Limb (tissue), 2 donors: ENCODE measurements around the gene SEMA3F.

Experiments used
- DNase-seq, 2 donors: peaks; one replicate each; pipeline ENCODE4 v3.0.0-alpha.2; 2016; ENCODE audit errors: extremely low spot score in 2 of 2

Gene SEMA3F

DNA sequence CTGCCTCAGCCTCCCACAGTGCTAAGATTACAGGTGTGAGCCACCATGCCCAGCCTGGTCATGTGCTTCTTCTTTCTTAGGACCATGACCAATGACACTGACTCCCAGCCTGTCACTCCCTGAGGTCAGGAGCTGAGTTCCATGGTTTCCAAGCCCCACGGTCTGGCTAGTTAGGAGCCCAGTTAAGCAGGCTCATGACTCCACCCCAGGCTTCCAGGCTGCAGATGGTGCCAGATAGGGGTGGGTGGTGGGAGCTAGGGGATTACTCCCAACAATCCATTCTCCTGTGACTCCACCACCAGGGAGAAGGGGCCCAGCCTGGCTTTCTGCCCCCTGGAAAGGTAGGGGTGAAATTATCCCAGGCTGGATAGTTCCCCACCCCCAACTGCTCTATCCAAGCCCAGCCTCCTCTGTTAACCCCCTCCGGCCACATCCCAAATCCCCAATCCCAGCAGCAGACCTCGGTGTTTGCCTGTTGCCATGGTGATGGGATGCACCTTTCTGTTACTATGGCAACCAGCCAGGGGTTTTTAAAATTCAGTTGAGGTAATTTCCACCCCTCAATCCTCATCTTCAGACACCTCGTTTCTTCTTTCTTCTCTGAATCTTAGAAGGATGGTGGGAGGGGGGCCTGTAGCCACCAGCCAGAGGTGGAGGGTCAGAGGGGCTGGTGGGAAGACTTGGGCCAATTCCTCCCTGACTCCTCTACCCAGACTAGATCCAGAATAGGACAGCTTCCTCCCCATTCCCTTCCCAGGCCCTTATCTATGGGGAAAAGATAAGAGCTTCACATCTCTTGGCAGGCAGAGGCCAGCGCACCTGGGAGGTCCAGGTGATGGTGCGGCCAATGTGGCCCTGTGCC, 22.5 kb upstream of the SEMA3F start:
- DNase-seq, result peak; percentile 17 to 60

DNA sequence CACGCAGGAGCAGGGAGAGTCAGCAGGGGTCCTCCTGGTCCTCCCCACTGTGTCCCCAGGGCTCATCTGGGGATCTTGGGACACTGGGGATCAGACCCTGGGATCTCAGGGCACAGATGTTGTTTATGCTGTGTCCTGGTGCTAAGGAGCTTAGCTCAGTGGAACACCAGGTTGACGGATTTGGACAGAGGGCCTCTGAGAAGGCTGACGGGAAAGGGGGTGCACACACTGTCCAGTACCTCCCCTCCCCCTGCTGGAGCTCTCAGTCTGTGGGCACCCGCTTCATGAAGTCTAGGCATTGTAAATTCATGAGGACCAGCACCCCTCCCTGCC, 21.9 kb upstream of the SEMA3F start:
- DNase-seq, result peak in 1 of 2 donors; percentile 25

DNA sequence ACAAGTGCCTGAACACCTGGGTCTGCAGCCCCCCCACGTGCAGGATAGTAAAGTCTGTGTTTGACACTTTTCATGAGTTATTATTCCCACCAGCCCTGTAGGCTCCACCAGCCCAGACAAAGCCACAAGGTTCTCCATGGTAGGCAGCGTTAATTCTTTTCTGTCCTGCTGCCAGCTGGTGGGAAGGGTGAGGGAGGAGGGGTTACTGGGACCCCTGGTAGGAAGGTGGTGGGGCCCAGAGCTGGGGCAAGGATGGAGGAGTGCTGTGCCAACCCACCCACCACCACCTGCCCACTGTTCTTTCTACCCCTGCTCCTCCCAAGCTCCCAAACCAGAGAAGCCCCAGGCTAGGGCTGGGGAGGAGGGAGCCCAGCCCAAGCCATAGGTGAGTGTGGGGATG, 20.8 kb upstream of the SEMA3F start:
- peak in 1 of 2 donors; percentile 31 for DNase-seq

DNA sequence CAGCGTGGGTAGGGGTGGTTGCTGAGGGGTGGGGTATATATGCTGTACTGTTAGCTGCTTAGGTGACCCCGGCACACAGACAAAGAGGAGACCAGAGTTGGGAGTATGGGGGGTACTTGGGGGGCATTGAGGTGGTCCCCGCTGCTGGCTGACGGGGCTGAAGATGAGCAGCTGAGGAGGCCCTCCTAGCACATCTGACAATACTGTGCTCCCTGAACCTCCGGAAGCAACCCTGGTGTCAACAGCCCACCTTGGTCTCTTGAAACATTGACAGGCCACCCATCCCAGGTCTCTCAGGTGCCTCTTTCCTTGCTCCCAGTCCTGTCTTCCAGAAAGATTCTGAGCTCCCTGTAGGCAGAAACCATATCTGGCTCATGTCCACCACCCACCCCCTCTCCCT, 19.2 kb upstream of the SEMA3F start:
- no peak for DNase-seq

DNA sequence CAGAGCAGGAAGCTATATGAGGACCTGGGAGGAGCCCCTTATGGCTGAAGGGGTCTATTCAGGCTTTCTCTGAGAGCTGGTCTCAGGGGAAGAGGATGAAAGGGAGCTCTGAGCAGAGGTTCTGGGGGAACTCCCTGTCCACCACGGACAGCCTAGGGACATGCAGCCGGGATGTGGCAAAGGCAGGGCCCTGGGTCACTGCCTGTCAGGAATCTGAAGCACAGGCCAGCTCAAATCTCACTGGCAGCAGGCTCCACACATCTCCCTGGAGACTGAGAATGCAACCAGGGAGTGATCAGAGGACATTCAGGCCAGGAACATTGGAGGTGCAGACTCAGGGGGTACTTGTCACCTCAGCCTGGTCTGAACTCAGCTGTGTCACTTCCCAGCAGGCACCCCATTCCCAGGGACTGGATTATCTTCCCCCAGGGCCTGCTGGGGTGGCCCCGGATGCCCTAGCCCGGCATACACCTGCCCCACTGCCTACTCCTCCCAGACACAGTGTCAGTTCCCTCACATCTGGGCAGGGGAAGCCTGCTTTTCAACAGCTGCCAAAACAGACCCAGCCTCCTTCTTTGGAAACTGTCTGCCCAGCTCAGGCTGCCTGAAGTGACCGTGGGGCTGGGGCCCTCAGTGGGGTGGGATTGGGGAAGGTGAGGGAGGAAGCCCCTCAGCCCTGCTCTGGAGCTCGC, 18.3 kb upstream of the SEMA3F start:
- no peak for DNase-seq

DNA sequence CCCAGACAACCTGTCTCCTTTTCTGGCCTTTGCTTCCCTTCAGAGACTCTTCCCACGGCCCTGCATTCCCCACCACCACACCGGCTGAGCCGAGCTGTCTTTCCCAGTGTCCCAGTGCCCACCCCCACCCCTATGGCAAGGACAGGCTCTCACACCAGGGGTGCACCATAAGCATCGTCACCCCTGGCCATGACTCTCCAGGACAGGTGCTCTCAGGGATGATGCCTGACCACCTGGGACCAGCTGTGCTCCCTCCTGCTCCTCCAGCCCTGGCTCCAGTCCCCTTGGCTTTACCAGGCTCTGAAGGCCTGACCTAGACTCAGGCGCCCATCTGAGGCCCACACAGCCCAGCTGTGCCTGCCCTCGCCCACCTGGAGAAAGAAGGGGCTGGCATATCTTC, 17.6 kb upstream of the SEMA3F start:
- DNase-seq, result no peak

DNA sequence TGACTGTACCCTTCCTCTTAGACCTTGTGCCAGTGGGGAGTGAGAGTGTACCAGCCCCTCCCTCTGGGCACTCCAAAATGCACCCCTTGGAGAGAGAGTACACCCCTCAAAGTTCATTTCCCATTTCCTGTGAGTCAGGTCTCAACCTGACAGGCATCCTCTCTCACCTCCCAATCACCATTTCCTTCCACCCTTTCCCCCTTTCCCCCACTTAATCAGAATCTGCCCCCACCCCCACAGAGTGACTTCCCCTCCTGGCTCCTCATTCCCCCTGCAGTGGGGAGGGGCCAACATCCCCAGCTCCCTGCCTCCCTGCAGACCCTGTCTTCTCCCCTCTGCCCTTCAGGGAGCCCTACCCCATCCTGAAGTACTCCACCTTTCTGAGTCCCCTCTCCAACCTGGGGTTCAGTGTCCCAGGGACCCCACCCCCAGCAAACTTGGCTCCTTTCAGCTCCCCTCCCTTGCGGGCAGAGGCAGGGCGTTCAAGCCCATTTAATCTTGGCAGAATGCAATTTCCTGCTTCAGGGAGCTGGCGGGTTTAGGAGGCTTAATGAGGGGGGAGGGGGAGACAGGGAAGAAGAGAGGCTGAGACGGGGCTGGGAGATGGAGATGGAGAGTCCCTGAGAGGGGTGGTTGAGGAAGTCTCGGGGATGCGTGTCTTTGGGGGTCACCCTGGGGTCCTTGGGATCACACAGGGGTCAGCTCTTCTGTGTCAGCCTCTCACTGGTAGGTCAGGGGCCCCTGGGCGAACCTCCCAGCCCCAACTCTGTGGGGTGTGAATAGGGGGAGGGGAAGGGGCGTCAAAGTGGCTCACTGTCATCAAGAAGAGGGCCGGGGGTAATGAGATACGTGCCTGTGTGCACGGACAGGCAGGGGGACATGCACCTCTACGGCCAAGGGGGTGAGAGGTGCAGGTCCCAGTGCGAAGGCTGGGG, 16.6 kb upstream of the SEMA3F start:
- DNase-seq, result peak in 1 of 2 donors; percentile 55

DNA sequence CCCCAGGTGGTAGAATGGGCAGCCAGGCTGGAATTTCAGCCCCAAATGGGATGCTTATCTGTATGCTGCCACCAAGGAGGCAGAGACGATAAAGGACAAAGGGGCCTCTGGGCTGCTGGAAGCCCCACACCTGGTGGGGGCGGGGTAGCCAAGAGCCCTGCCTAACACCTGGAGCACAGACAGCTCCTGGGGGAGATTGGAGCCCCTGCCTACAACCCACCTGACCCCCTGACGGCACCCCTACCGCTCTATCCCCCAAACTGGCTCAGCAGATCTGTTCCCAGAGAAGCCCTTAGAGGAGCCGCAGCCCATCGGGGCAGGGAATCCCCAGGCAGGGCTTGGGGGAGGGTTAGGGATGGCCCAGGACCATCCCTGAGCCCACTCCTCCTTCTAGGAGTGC, 15.8 kb upstream of the SEMA3F start:
- no peak for DNase-seq

DNA sequence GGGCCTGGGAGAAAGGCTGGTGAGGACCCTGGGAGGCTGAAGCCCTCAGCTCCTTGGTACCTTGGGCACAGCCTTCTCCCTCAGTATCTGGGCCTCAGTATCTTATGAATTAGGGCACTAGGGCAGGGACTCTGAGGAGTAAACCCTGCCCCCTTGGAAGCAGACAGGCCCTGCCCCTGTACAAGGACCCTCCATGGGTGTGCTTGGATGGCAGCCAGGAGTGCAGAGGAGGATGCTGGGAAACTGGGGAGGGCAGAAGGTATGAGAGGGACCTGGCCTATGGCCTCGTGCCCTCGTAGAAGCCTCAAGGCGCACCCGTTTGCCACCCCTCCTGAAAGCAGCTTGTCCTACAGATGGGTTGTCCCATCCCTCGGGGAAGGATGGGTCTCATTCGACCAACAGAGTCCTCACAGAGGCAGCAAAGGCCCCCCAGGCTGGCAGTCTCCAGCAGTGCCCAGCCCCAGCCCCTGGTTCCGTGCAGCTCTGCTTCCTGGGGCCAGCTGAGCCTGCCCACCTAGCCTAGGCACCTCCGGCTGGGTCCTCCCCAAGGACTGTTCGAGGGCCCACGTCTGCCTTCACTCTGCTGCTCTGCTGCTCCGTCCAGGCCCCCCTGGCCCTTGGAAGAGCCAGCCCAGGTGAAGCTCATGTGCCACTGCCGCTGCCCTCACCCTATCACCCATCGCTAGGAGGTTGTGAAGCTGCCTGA, 15.3 kb upstream of the SEMA3F start:
- DNase-seq, result no peak

DNA sequence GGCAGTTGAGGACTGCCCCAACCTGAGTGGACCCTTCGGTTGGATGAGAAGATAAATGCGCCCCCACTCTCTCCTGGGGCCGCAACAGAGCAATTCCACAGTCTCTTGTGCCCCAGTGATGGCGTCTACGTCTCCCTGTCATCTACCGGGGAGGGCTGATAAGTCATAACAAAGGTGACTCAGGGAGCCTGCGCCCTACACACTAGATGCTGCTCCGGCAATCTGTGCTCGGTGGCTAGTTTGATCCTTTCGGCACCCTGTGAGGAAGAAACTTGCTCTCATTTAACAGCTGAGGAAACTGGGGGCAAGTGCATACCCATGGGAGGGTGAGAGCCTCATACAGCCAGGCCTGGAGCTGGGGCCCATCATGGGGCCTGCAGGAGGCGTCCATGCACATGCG, 14.1 kb upstream of the SEMA3F start:
- no peak for DNase-seq

DNA sequence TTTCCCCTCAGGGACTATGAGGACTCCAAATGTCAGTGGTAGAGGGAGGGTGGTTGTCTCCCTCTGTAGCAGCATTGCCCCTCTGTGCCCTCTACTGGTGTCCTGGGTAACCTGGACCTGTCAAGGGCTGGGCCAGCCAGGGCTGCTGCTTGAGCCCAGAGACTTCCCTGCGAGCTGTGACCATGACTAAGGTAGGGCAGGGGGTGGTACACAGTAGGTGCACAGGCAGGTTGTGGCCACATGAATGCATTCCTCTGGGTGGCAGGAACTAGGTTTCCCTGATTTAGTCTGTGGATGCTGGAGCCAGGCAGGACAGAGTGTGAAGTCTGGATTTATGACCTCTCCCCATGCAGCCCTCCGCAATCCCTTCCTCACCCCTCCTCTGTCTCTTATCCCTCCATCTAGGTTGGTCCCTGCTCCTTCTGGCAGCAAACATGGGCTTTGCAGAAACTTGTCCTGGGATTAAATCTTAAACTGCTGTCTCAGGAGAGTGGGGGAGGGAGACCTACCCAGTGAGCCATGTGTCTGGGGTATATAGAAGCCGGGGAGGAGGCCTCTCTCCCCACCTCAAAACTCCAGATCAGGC, 8.7 kb upstream of the SEMA3F start:
- no peak for DNase-seq

DNA sequence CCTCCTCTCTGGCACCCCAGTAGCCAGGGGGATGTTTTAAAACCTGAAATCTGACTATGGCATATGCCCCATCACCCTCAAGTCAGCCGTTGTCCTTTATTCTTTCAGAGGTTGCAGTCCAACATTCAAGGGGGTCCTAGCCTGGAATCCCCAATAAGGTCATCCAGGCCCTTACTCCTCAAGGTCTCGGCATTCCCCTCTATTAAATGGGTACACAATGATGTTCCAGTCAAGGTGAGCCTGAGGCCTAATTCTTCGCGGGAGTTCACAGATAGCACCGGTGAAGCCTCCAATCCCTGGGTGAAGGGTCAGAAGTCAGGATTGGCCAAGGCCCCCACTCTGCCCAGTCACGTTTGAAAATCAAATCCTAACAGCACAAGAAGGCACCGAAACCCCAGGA, 8.1 kb upstream of the SEMA3F start:
- DNase-seq, result no peak

DNA sequence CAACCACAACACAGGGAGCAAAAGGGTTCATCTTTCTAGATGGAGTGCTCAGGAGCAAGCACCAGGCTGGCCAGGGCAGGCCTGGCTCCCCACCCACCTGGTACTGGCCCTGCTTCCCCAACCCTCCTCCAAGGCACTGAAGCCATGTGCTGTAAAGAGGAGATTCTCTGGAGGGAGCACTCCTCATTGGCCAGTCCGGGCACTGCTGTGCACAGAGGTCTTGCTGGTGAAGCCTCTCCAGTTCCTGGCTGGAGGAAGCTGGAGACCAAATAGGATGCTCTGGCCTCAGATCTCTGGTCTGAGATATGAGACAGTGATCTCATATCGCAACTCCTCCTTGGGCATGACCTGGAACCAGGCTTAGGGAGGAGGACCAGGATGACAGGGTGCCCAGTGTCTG, 7.7 kb upstream of the SEMA3F start:
- DNase-seq, result no peak

DNA sequence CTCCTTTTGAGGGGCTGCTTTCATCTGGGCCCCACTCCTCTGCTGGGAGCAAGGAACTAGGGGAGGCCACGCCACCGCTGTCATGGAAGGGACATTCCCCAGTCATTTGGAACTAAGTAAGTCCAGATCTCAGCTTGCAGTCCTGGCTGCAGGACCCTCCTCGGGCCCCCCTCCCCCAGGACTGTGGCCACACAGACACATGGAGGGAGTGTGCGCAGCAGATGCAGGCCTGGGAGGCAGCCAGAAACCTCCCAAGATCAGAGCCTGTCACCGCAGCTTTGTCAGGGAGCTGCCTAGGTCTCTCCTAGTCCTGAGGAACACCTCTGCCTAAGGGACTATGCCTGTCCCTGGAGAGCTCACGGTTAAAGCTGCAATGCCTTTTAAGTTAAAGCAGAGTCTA, 7.3 kb upstream of the SEMA3F start:
- DNase-seq, result peak; percentile 11 to 73

DNA sequence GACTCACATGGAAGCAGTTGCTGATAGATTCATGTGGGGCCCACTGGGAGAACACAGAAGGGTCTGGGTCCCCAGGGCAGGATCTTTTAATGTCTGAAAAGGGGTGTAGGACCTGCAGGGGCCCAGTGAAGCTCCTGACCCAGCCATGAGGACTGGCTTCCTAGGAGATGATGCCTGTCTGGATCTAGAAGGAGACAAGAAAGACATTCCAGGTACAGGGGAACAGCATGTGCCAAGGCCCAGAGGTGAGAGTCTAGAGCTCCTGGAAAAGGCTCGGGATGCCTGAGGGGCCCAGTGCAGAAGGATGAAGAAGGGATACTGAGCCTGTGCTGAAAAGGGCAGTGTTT, 4.7 kb upstream of the SEMA3F start:
- DNase-seq, result no peak

DNA sequence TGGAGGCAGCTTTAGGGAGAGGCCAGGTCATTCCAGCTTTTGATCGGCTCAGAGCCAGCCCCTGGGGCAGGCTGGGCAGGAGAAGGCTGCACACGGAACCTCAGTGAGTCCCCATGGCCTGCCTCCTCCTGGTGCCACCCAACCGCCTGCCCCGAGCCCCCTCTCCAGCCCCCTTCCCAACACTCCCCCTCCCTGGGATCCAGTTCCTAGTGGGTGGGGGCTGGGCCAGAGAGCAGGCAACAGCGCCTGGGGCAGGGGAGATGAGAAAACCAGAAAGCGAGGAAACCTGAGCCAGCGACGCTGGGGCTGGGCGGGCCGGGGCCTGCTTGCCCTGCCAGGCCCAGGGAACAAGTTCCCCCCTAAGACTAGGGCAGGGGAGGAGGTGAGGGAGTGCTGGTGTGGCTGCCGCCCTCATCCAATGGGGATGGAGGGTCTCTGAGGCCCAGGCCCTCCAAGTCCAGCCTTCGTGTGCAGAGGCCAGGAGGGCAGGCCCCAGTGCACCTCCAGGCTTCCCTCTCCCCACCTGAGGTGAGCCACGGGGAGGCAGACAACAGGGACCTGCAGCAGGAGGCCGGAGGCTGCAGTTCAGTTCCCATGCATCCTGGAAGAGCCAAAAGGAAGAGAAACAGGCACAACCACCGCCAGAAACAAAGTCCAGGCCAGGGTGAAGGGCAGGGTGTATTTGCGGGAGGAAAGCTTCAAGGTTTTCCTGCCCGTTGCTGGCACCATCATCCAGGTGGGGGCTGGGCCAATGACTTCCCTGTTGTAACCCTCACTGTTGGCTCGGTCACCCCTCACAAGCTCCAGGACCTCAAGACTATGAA, 4.0 kb upstream of the SEMA3F start:
- DNase-seq, result peak; percentile 61 to 80

DNA sequence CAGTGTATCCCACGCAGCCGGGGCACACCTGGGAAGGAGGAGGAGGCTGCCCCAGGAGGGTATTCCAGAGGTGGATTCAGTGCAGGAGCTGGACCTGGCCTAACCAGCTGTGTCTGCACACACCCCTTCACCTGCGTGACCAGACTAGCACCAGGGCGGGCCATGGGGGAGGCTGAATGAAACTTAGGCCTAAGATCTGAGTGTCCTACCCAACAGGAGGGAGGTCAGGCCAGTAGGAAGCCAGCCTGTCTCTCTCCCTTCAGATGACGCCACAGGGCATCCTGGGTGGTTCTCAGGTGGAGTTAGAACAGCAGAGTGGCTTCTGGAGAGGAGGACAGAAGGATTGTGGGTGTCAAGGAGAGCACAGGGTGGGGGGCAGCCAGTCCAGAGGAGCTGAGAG, 3.4 kb upstream of the SEMA3F start:
- DNase-seq, result no peak

DNA sequence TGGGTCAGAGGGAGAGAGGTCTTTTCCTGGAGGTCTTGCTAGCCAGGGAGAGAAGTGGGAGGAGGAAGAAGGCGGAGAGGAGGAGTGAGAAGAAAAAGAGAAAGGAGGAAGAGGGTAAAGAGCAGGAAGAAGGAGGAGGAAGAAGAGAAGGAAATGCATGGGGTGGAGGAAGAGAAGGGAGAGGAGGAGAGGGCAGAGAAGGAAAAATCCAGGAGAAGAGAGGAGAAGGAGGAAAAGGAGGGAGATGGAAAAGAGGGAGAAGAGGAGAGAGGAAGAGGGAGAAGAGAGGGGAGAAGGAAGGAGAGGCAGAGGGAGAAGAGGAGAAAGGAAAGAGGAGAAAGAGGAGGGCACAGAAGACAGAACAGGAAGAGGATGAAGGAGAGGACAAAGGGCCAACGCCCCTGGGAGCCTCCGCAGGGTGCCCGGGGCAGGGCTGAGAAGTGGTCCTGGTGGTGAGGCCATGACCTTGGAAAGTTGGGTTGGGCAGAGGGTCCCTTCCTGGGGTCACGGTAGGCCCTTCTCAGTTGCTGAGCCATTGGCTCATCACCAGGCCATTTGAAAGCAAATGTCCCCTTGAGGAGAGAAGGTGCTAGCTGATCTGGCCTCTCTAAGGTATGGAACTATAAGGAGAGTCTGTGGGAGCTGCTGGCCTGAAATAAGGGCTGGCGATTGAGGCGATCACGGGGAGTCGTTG, 1.2 kb upstream of the SEMA3F start:
- no peak for DNase-seq

DNA sequence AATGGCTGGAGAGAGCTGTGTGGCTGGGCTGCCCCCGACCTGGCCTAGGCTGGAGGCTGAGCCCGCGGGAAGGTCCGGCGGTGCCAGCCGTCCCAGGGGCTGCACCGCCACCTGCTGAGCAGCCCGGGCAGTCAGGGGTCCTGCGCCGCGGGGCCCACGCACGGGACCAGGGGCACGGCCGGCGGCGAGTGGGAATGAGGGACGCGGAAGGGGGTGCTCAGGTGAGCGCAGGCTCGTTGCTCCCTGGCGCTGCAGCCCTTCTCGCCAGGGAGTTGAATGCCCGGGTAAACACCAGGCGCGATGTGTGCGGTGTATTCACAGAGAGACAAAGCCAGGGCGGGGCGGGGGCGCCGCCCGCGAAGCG, 666 bp upstream of the SEMA3F start:
- no peak for DNase-seq

DNA sequence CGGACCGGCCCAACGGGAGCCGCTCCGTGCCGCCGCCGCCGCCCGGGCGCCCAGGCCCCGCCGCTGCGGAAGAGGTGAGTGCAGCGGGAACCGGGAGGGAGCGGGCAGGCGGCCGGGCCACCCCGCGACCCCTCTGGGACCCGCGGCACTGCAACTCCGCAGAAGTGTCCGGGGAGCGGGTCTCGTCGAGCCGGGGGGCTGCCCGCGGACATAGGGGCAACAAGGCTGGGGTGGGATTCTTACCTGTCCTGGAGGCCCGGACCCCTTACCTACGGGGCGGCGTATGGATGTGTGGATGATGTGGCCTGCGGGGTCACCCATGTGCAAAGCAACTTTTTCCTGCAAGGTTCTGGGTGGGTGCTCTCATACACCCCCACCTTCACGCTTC, 361 bp downstream of the SEMA3F start:
- no peak for DNase-seq
